PC-9 (cell line): ENCODE data around the gene GABRB2.

Experiments
- EZH2 ChIP-seq: fragments of 200-600 bp; sonication (generic); IDR thresholded peaks from 2 replicates; pipeline ENCODE4 v1.8.0; 2017; ENCODE audit warnings: antibody characterized with exemption, low read depth
- TF ChIP-seq, protein P1 (sequence below): fragments of 200-600 bp; sonication (generic); conservative IDR thresholded peaks from 2 replicates; pipeline ENCODE4 v1.6.1; 2017; ENCODE audit warnings: mixed run types, antibody characterized with exemption, mild to moderate bottlenecking, moderate library complexity

DNA sequence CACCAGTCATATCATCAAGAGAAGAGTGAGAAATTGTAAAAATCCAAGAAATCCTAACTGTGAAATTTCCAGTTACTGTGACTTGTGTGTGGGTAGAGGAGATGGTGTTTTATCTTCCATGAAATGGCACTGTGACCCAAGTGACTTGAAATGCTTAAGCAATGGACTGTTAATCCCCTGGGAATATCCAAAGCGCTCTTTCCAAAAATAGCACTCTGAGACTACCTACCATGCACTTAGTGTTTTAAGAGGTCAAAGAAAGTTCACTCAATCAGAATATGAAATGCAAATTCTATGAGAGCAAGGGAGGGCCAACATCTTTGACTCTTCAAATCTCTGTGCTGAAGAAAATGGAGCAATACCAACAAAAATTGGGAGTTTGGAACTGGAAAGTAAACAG, 244.0 kb downstream of the GABRB2 start:
- TF ChIP-seq, protein P1, sequence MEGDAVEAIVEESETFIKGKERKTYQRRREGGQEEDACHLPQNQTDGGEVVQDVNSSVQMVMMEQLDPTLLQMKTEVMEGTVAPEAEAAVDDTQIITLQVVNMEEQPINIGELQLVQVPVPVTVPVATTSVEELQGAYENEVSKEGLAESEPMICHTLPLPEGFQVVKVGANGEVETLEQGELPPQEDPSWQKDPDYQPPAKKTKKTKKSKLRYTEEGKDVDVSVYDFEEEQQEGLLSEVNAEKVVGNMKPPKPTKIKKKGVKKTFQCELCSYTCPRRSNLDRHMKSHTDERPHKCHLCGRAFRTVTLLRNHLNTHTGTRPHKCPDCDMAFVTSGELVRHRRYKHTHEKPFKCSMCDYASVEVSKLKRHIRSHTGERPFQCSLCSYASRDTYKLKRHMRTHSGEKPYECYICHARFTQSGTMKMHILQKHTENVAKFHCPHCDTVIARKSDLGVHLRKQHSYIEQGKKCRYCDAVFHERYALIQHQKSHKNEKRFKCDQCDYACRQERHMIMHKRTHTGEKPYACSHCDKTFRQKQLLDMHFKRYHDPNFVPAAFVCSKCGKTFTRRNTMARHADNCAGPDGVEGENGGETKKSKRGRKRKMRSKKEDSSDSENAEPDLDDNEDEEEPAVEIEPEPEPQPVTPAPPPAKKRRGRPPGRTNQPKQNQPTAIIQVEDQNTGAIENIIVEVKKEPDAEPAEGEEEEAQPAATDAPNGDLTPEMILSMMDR: no peak
- no peak for TF ChIP-seq EZH2
